GM12878 (cell line): ENCODE data around the gene SGSH. TPM values are rescaled to one million over a fixed set of nuclear protein-coding genes. Genes with fewer than 3 reads are reported as not detected.

Source experiments
- ATAC-seq: fragments of 200-7000 bp; cut with Tn5 transposase; 3 replicates; pipeline ENCODE4 v1.9.1; 2020; ENCODE audit warnings: mild to moderate bottlenecking, moderate library complexity
- BruUV-seq: library from RNA; stranded (reverse); fragments of 400-500 nt; replicated peaks from 2 replicates; lab custom pipeline; 2021; lab: Mats Ljungman, UMichigan
- CTCF ChIA-PET: fragments of 300-600 bp; sonication (Branson Sonifier 250); formaldehyde crosslinking; extraction: SDS; loops from one replicate; lab custom pipeline; 2021; ENCODE audit warnings: inconsistent platforms; lab: Yijun Ruan, JAX
- POLR2A ChIA-PET: fragments of 350-600 bp; formaldehyde crosslinking; extraction: SDS; loops from one replicate; lab custom pipeline; 2021; ENCODE audit warnings: inconsistent platforms; lab: Charles Lee
- RAD21 ChIA-PET: fragments of 300-600 bp; sonication (Branson Sonifier 250); formaldehyde crosslinking; loops from one replicate; lab custom pipeline; 2023; ENCODE audit warnings: antibody characterized with exemption; ENCODE audit not compliant: unreplicated experiment; lab: Charles Lee
- SMC1A ChIA-PET: fragments of 300-600 bp; sonication (Branson Sonifier 250); formaldehyde crosslinking; loops from one replicate; lab custom pipeline; 2023; ENCODE audit not compliant: unreplicated experiment, uncharacterized antibody; lab: Charles Lee
- DNase-seq: peaks from one replicate; pipeline ENCODE4 v3.0.0-alpha.2; 2011; ENCODE audit warnings: low read depth, low spot score
- FAIRE-seq: peaks from 3 replicates; lab custom pipeline; 2011; peaks lifted over from hg19 to GRCh38; lab: Jason Lieb, UNC
- H2AFZ ChIP-seq: 2 replicates; pipeline ENCODE4 v1.6.0; 2011; ENCODE audit warnings: low read depth, low read length, control low read depth; ENCODE audit not compliant: control insufficient read depth
- H3K27ac ChIP-seq: 2 replicates; pipeline ENCODE4 v1.5.1; 2011; ENCODE audit warnings: control low read depth; ENCODE audit not compliant: control insufficient read depth, insufficient read depth
- H3K27me3 ChIP-seq, 2 experiments: replicated peaks in 1 of 2; 2 replicates each; pipeline versions ENCODE4 v1.6.0 to v1.6.1; 2011; ENCODE audit warnings: low read length in 1 of 2; ENCODE audit not compliant: control insufficient read depth in 2 of 2, insufficient read depth in 2 of 2
- H3K36me3 ChIP-seq, 2 experiments: 2 replicates each; pipeline ENCODE4 v1.5.1; 2011; ENCODE audit warnings: low read length in 1 of 2; ENCODE audit not compliant: control insufficient read depth in 2 of 2, insufficient read depth in 2 of 2
- H3K4me1 ChIP-seq: 2 replicates; pipeline ENCODE4 v1.6.1; 2011; ENCODE audit warnings: mild to moderate bottlenecking, low read length, moderate library complexity, mixed read lengths; ENCODE audit not compliant: control insufficient read depth, insufficient read depth
- H3K4me2 ChIP-seq: 2 replicates; pipeline ENCODE4 v1.6.0; 2011; ENCODE audit warnings: control low read depth; ENCODE audit not compliant: control insufficient read depth, insufficient read depth
- H3K4me3 ChIP-seq: fragments of 200-600 bp; sonication (generic); 2 replicates; pipeline ENCODE4 v1.5.1; 2016
- H3K79me2 ChIP-seq: 2 replicates; pipeline ENCODE4 v1.6.0; 2011; ENCODE audit warnings: low read length; ENCODE audit not compliant: control insufficient read depth, insufficient read depth
- H3K9ac ChIP-seq: 2 replicates; pipeline ENCODE4 v1.8.0; 2011; ENCODE audit warnings: low read length, control low read depth, mixed read lengths; ENCODE audit not compliant: control insufficient read depth, insufficient read depth
- H3K9me3 ChIP-seq: replicated peaks from 3 replicates; pipeline ENCODE4 v1.5.1; 2011; ENCODE audit warnings: mild to moderate bottlenecking, low read length; ENCODE audit not compliant: control insufficient read depth, insufficient read depth
- H4K20me1 ChIP-seq: 2 replicates; pipeline ENCODE4 v1.6.0; 2011; ENCODE audit not compliant: control insufficient read depth, insufficient read depth
- BACH1 ChIP-seq: fragments of 450-650 bp; IDR thresholded peaks from 2 replicates; pipeline ENCODE4 v1.6.1; 2017; ENCODE audit warnings: mild to moderate bottlenecking, borderline replicate concordance
- FOS ChIP-seq: IDR thresholded peaks from 3 replicates; pipeline ENCODE4 v1.6.1; 2011; ENCODE audit warnings: borderline replicate concordance; ENCODE audit not compliant: insufficient read length; ENCODE audit errors: extremely low read depth
- FOXK2 ChIP-seq: fragments of 450-650 bp; IDR thresholded peaks from 2 replicates; pipeline ENCODE4 v1.6.1; 2017; ENCODE audit warnings: mild to moderate bottlenecking, moderate library complexity
- GABPA ChIP-seq: IDR thresholded peaks from 2 replicates; pipeline ENCODE4 v1.6.1; 2014; ENCODE audit warnings: antibody characterized with exemption, low read depth, mild to moderate bottlenecking, inconsistent platforms
- LARP7 ChIP-seq: fragments of 450-650 bp; IDR thresholded peaks from 2 replicates; pipeline ENCODE4 v1.6.1; 2017; ENCODE audit warnings: mild to moderate bottlenecking
- NFYA ChIP-seq: IDR thresholded peaks from 2 replicates; pipeline ENCODE4 v1.6.1; 2011; ENCODE audit warnings: low read depth, mild to moderate bottlenecking, low read length, improper control_type of control experiment, borderline replicate concordance
- NFYB ChIP-seq: IDR thresholded peaks from 2 replicates; pipeline ENCODE4 v1.6.1; 2011; ENCODE audit warnings: low read depth, mild to moderate bottlenecking, low read length, improper control_type of control experiment, moderate library complexity; ENCODE audit not compliant: insufficient read depth
- SMC3 ChIP-seq: IDR thresholded peaks from 2 replicates; pipeline ENCODE4 v1.6.1; 2011; ENCODE audit warnings: low read length, improper control_type of control experiment, borderline replicate concordance
- WGBS: methylation state at CpG from one replicate; pipeline ENCODE4 v1.1.6; 2016; ENCODE audit warnings: low lambda C conversion rate; ENCODE audit not compliant: insufficient replicate concordance, insufficient coverage; ENCODE audit errors: missing lambda C conversion rate; 5-methylcytosine and 5-hydroxymethylcytosine counted together
- in situ Hi-C: fragments of 300-500 bp; cut with MboI; formaldehyde crosslinking; loops from 9 replicates; pipeline ENCODE4 v1.14.3; 2018; ENCODE audit warnings: mixed read lengths
- intact Hi-C: fragments of 100-400 bp; cut with micrococcal nuclease; formaldehyde crosslinking; loops from one replicate; pipeline ENCODE4 v1.14.2; 2022; ENCODE audit not compliant: unreplicated experiment
- polyA plus RNA-seq, 11 experiments: library from polyadenylated mRNA; depleted of rRNA in 4 of 11; unstranded in 6 of 11; stranded (reverse) in 5 of 11; fragments of >200 nt; fragmentation: Nextera tagmentation in 4 of 11; fragmentation: Illumina TruSeq in 1 of 11; extraction: Ambion mirVana in 4 of 11; extraction: Trizol in 1 of 11; gene quantifications; 1 replicate in 1 of 11; 2 replicates in 10 of 11; pipeline versions ENCODE4 v1.2.1 to v1.2.3, GENCODE V29; 2011 to 2016; ENCODE audit warnings: inconsistent platforms in 2 of 11, missing spikeins in 2 of 11, low read depth in 1 of 11
- total RNA-seq, 4 experiments: library from RNA; depleted of rRNA in 3 of 4; stranded (reverse); fragments of >200 nt in 3 of 4; fragmentation: Illumina TruSeq in 1 of 4; extraction: Trizol in 1 of 4; gene quantifications; 2 replicates each; pipeline versions ENCODE4 v1.2.1 to v1.2.3, GENCODE V29; 2013 to 2021
- TF ChIP-seq, protein P1 (sequence below): fragments of 450-650 bp; conservative IDR thresholded peaks from 2 replicates; pipeline ENCODE4 v1.6.1; 2017; ENCODE audit warnings: mild to moderate bottlenecking, moderate library complexity
- TF ChIP-seq, protein P2 (sequence below): fragments of 450-650 bp; IDR thresholded peaks from 2 replicates; pipeline ENCODE4 v1.6.1; 2016; ENCODE audit warnings: mild to moderate bottlenecking
- TF ChIP-seq, protein P3 (sequence below): IDR thresholded peaks from 2 replicates; pipeline ENCODE4 v1.6.1; 2012; ENCODE audit warnings: low read depth, low read length, improper control_type of control experiment
- TF ChIP-seq, protein P4 (sequence below): fragments of 450-650 bp; IDR thresholded peaks from 2 replicates; pipeline ENCODE4 v1.6.1; 2016; ENCODE audit warnings: mild to moderate bottlenecking, moderate library complexity, borderline replicate concordance

The SGSH gene
- total and polyA plus RNA-seq, 10 of the 15 experiments (the other 5 are each of a cell fraction or from before 2014, with no cell fraction given): 0.13 to 17.2 (median 6.0) TPM

DNA sequence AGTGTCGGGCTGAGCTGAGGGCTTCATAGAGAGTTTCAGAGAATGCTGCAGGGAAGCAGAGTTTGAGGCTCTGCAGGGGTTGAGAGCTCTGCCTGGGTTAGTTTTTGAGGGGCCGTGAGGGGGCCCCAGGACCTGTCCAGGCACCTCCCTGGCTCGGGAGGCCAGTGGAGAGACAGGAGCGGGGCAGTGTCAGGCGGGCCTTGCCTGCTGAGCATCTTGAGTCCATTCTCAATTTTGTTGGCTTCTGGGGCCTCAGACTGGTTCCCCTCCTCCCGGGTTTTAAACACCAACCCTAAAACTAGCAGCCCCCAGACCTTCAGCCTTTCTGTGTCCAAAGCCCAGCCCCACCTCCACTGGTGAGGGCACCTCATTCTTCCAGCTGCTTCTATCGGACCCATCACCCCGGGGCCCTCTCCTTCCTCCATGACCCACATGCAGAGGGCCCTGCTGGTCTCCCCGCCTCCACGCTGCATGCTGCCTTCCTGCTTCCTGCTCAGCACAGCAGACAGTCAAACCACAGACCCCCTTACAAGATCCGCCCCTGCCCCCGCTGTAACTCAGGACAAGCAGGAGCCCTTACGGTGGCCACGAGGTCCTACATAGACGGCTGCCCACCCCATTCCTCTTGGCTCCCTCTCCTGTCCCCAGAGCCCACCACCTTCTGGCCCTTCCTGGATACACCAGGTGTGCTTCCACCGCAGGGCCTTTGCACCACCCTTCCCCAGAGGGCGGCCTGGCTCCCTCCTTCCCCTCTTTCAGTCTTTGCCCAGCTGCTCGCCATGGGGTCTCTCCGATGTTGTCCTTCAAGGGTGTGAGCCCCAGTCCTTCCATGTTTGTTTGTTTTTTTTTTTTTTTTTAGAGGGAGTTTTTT is 44.3 kb upstream of the SGSH start:
- peak overlapping the region; percentile 56 for H3K4me2 ChIP-seq
- peaks cover 63% of the 10 kb centered on the region for H3K79me2 ChIP-seq
- peaks cover 31% of the 10 kb centered on the region for H3K4me1 ChIP-seq
- H3K9ac ChIP-seq: peak overlapping the region; percentile 80
- BruUV-seq: no TSS peak
- peaks cover 5% of the 10 kb centered on the region for H4K20me1 ChIP-seq
- H3K4me3 ChIP-seq: peak overlapping the region; percentile 97
- FAIRE-seq (no peak), ATAC-seq (peak; percentile 38), DNase-seq (no peak)
- in situ Hi-C loops: no loop called here
- H3K27ac ChIP-seq: peak overlapping the region; percentile 92
- ChIA-PET SMC1A (interaction anchor here (0.8 to 0.9 kb wide), 3 partner anchors 9 to 19 kb away, joined by 3 to 4 read pairs (median 3); no protein-coding TSS in a partner anchor), POLR2A (interaction anchor here (0.6 kb wide), 1 partner anchor 44 kb away, joined by 3 read pairs; the partner anchor contains the start of genes SGSH and SLC26A11), RAD21 (interaction anchor here (0.6 to 4.3 kb wide), 6 partner anchors 10 to 163 kb away, joined by 4 to 10 read pairs (median 4); partner anchors contain the start of genes GAA, SGSH and SLC26A11), CTCF (interaction anchor here (1.1 kb wide), 1 partner anchor 69 kb away, joined by 4 read pairs; no protein-coding TSS in a partner anchor)
- peaks cover 4 to 25% of the 10 kb centered on the region in 2 experiments; a peak in 3 of 4 replicates for H3K36me3 ChIP-seq
- H3K27me3 ChIP-seq: no peaks in the 10 kb centered on the region
- H2AFZ ChIP-seq: no peak overlapping the region
- no peaks in the 10 kb centered on the region for H3K9me3 ChIP-seq
- intact Hi-C loops: no loop called here
- WGBS: 3% methylated on average over 19 of the region's 19 CpGs
- TF ChIP-seq, protein P1, sequence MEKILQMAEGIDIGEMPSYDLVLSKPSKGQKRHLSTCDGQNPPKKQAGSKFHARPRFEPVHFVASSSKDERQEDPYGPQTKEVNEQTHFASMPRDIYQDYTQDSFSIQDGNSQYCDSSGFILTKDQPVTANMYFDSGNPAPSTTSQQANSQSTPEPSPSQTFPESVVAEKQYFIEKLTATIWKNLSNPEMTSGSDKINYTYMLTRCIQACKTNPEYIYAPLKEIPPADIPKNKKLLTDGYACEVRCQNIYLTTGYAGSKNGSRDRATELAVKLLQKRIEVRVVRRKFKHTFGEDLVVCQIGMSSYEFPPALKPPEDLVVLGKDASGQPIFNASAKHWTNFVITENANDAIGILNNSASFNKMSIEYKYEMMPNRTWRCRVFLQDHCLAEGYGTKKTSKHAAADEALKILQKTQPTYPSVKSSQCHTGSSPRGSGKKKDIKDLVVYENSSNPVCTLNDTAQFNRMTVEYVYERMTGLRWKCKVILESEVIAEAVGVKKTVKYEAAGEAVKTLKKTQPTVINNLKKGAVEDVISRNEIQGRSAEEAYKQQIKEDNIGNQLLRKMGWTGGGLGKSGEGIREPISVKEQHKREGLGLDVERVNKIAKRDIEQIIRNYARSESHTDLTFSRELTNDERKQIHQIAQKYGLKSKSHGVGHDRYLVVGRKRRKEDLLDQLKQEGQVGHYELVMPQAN: 0 out of 2 replicates have a peak, but pooled peaks have one; percentile 23
- TF ChIP-seq, protein P2, sequence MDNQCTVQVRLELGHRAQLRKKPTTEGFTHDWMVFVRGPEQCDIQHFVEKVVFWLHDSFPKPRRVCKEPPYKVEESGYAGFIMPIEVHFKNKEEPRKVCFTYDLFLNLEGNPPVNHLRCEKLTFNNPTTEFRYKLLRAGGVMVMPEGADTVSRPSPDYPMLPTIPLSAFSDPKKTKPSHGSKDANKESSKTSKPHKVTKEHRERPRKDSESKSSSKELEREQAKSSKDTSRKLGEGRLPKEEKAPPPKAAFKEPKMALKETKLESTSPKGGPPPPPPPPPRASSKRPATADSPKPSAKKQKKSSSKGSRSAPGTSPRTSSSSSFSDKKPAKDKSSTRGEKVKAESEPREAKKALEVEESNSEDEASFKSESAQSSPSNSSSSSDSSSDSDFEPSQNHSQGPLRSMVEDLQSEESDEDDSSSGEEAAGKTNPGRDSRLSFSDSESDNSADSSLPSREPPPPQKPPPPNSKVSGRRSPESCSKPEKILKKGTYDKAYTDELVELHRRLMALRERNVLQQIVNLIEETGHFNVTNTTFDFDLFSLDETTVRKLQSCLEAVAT: no peak
- TF ChIP-seq, protein P3, sequence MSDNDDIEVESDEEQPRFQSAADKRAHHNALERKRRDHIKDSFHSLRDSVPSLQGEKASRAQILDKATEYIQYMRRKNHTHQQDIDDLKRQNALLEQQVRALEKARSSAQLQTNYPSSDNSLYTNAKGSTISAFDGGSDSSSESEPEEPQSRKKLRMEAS: no peak
- no peak for TF ChIP-seq SMC3
- TF ChIP-seq FOS: no peak
- TF ChIP-seq BACH1: no peak
- TF ChIP-seq NFYB: no peak
- TF ChIP-seq, protein P4, sequence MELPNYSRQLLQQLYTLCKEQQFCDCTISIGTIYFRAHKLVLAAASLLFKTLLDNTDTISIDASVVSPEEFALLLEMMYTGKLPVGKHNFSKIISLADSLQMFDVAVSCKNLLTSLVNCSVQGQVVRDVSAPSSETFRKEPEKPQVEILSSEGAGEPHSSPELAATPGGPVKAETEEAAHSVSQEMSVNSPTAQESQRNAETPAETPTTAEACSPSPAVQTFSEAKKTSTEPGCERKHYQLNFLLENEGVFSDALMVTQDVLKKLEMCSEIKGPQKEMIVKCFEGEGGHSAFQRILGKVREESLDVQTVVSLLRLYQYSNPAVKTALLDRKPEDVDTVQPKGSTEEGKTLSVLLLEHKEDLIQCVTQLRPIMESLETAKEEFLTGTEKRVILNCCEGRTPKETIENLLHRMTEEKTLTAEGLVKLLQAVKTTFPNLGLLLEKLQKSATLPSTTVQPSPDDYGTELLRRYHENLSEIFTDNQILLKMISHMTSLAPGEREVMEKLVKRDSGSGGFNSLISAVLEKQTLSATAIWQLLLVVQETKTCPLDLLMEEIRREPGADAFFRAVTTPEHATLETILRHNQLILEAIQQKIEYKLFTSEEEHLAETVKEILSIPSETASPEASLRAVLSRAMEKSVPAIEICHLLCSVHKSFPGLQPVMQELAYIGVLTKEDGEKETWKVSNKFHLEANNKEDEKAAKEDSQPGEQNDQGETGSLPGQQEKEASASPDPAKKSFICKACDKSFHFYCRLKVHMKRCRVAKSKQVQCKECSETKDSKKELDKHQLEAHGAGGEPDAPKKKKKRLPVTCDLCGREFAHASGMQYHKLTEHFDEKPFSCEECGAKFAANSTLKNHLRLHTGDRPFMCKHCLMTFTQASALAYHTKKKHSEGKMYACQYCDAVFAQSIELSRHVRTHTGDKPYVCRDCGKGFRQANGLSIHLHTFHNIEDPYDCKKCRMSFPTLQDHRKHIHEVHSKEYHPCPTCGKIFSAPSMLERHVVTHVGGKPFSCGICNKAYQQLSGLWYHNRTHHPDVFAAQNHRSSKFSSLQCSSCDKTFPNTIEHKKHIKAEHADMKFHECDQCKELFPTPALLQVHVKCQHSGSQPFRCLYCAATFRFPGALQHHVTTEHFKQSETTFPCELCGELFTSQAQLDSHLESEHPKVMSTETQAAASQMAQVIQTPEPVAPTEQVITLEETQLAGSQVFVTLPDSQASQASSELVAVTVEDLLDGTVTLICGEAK: no peak
- no peak for TF ChIP-seq NFYA
- TF ChIP-seq FOXK2: no peak
- no peak for TF ChIP-seq GABPA
- TF ChIP-seq LARP7: peak; percentile 38; the same call in 1 of the 2 replicates
